ENCODE results near the gene ZNF579. TPM values are rescaled to one million over a fixed set of nuclear protein-coding genes. Genes with fewer than 3 reads are reported as not detected.

ZNF579 gene
- total and polyA plus RNA-seq, 2 donors (not counting 3 experiments of a cell fraction or from before 2014, with no cell fraction given), result 11.6 to 15.7 TPM

GRCh38 chr19:55605637-55606470 lies 25.2 kb upstream of the ZNF579 start, which contains the start of gene ZNF865:
Gene ZNF865, plus strand, starts transcription at chr19:55605647. Its CDS starts 7,972 bp downstream, at chr19:55613619.
- FAIRE-seq, result peak; percentile 83
- H3K36me3 ChIP-seq (ENCODE audit: control insufficient read depth in 2 of 2, extremely low read depth in 1 of 2, insufficient read depth in 2 of 2, low read length in 2 of 2), result peaks cover 0 to 5% of the 10 kb centered on the region in 2 experiments

More at GRCh38 chr19:55605637-55606470, 25.2 kb upstream of the ZNF579 start, which contains the start of gene ZNF865:
- peak within 1 kb of the TSS; percentile 72 for H2AFZ ChIP-seq (ENCODE audit: low read depth, low read length)
- H4K20me1 ChIP-seq (replicated peaks; ENCODE audit: control insufficient read depth, extremely low read depth, insufficient read depth, low read length), result no peaks in the 10 kb centered on the region
- H3K9me3 ChIP-seq (replicated peaks; ENCODE audit: control insufficient read depth, insufficient read depth, low read length), result no peaks in the 10 kb centered on the region
- dilution Hi-C loops (cut with MboI; ENCODE audit: extremely low pct_ligation_motif_present, low sequenced_read_pairs), result loop anchor here (10.0 kb wide), 1 partner anchor 91 kb away; no protein-coding TSS in a partner anchor
- peaks cover 19% of the 10 kb centered on the region for H3K4me1 ChIP-seq (ENCODE audit: control insufficient read depth, extremely low read depth, insufficient read depth, low read length)
- H3K27ac ChIP-seq (ENCODE audit: insufficient read depth, low read depth, low read length), result peak within 1 kb of the TSS; percentile 76
- H3K4me2 ChIP-seq (ENCODE audit: insufficient read depth, low read length), result peak within 1 kb of the TSS; percentile 86
- H3K27me3 ChIP-seq (ENCODE audit: control insufficient read depth in 2 of 2, insufficient read depth in 2 of 2, low read length in 2 of 2), result no peaks in the 10 kb centered on the region
- BruUV-seq (replicated peaks), result no TSS peak
- CTCF ChIA-PET, result interaction anchor here (0.7 to 3.8 kb wide), 29 partner anchors 12 to 465 kb away, joined by 3 to 40 read pairs (median 5); partner anchors contain the start of genes NAT14, ZNF628 and ZNF784
- H3K79me2 ChIP-seq (ENCODE audit: control insufficient read depth, insufficient read depth, low read length), result peaks cover 22% of the 10 kb centered on the region
- H3K9ac ChIP-seq (replicated peaks; ENCODE audit: extremely low read depth, insufficient read depth, low read length), result peak within 1 kb of the TSS; percentile 76
- no peak for TF ChIP-seq POLR2AphosphoS5 (IDR thresholded peaks at IDR 0.05; ENCODE audit: insufficient read depth, low read depth, low read length)
- TF ChIP-seq FOS (IDR thresholded peaks at IDR 0.05; ENCODE audit: borderline replicate concordance, insufficient read depth, low read length), result no peak
- no peak for TF ChIP-seq MAX (IDR thresholded peaks at IDR 0.05; ENCODE audit: insufficient read depth, insufficient read length)
- peak; percentile 37 for TF ChIP-seq POLR2A (IDR thresholded peaks at IDR 0.05; ENCODE audit: low read depth, low read length)
- TF ChIP-seq JUN (IDR thresholded peaks at IDR 0.05; ENCODE audit: borderline replicate concordance, insufficient read depth, insufficient read length, low read depth), result no peak
- no peak for TF ChIP-seq EZH2 (IDR thresholded peaks at IDR 0.05; ENCODE audit: borderline replicate concordance, low read depth, low read length, severe bottlenecking)
- TF ChIP-seq MYC (IDR thresholded peaks at IDR 0.05; ENCODE audit: low read depth, low read length), result no peak
- TF ChIP-seq CTCF (IDR thresholded peaks at IDR 0.05; ENCODE audit: extremely low read depth in 1 of 2, insufficient read depth in 1 of 2, low read depth in 1 of 2, low read length in 2 of 2), result peak; percentile 67 to 81
- POLR2A ChIA-PET, result interaction anchor here (1.0 to 1.6 kb wide), 2 partner anchors 12 to 48 kb away, joined by 3 to 5 read pairs; no protein-coding TSS in a partner anchor
- H3K4me3 ChIP-seq (replicated peaks in 1 of 3; ENCODE audit: insufficient read depth in 1 of 3, low read depth in 1 of 3, low read length in 3 of 3), result peak within 1 kb of the TSS; percentile 52 to 96 (median 69)
- peak; percentile 87 for DNase-seq (ENCODE audit: low read depth, low spot score)
- intact Hi-C loops (cut with micrococcal nuclease), result loop anchor here (1.0 to 10.0 kb wide), 7 partner anchors 18 to 440 kb away; partner anchors contain the start of genes C19orf85, DNAAF3, ISOC2 and PPP6R1
- H3K9me1 ChIP-seq (replicated peaks; ENCODE audit: control insufficient read depth, extremely low read depth, insufficient read depth, low read length), result no peaks in the 10 kb centered on the region
